Measurements from ENCODE around the gene TMEM205.

The TMEM205 gene

GRCh38 chr19:11363881-11364280, 17.8 kb upstream of the TMEM205 start:
- Histone ChIP-seq H3K4me1 (ENCODE audit: control insufficient read depth, low read length) (no peaks in the 10 kb centered on the region), H3K9me3 (ENCODE audit: control insufficient read depth, insufficient read depth, low read length) (no peaks in the 10 kb centered on the region), H3K4me3 (ENCODE audit: low read length) (no peak overlapping the region), H3K27me3 (ENCODE audit: control insufficient read depth, low read length) (no peaks in the 10 kb centered on the region), H3K27ac (ENCODE audit: low read depth, low read length) (no peak overlapping the region), H3F3A (ENCODE audit: control insufficient read depth, insufficient read depth) (no peaks in the 10 kb centered on the region), H4K20me1 (ENCODE audit: control insufficient read depth, insufficient read depth, low read depth, low read length) (no peaks in the 10 kb centered on the region), H3K4me2 (ENCODE audit: low read length) (no peak overlapping the region), H3K9me2 (replicated peaks; ENCODE audit: control insufficient read depth, low read length) (no peaks in the 10 kb centered on the region), H3K79me2 (ENCODE audit: control insufficient read depth, low read length) (no peaks in the 10 kb centered on the region), H3K36me3 (ENCODE audit: control insufficient read depth, low read length) (no peaks in the 10 kb centered on the region)
- TF ChIP-seq EZH2phosphoT487 (IDR thresholded peaks at IDR 0.05; ENCODE audit: borderline replicate concordance, low read length) (no peak), CTCF (IDR thresholded peaks at IDR 0.05; ENCODE audit: low read depth, low read length, poor library complexity, severe bottlenecking) (no peak)

DNA sequence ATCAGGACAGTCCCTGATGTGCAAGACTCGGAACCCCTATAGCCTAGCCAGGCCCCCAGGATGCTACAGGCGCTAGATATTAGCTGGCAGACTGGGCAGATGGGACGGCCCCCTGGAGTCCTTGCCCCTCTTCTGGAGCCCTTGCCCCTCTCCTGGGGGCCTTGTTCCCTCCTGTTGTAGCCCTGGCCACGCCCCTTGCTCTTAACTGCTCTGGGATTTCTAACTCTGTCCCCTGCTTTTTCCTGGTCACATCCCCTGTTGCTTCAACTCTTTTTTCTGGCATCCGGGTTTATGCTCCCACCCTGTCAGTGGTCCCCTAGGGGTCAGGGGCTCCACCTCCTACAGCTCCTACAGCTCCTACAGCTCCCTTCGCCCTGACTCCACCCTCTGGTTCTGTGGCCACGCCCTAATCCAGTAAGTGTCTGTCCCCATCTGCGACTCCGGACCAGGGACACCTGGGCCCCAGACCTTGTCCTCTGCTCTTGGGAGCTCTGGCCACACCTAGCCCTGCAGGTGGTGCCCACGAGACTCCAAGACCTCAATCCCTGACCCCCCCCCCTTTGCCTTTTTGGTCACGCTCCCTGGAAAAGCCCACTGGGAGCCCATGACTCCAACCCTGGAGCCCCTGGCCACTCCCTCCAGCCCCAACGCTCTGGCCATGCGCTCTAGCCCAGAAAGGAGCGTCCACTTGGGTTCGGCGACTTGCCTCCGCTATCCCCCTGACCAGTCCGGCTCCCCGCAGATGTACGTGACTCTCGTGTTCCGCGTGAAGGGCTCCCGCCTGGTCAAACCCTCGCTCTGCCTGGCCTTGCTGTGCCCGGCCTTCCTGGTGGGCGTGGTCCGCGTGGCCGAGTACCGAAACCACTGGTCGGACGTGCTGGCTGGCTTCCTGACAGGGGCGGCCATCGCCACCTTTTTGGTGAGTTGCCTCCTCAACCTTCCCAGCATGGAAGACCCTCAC, 16.0 kb upstream of the TMEM205 start:
- Histone ChIP-seq H3K79me2 (ENCODE audit: control insufficient read depth, low read length) (no peaks in the 10 kb centered on the region), H3K4me1 (ENCODE audit: control insufficient read depth, low read length) (no peaks in the 10 kb centered on the region), H3K36me3 (ENCODE audit: control insufficient read depth, low read length) (no peaks in the 10 kb centered on the region), H3K27me3 (ENCODE audit: control insufficient read depth, low read length) (no peaks in the 10 kb centered on the region), H3F3A (ENCODE audit: control insufficient read depth, insufficient read depth) (no peaks in the 10 kb centered on the region), H4K20me1 (ENCODE audit: control insufficient read depth, insufficient read depth, low read depth, low read length) (no peaks in the 10 kb centered on the region), H3K9me2 (replicated peaks; ENCODE audit: control insufficient read depth, low read length) (no peaks in the 10 kb centered on the region), H3K4me3 (ENCODE audit: low read length) (no peak overlapping the region), H3K4me2 (ENCODE audit: low read length) (no peak overlapping the region), H3K9me3 (ENCODE audit: control insufficient read depth, insufficient read depth, low read length) (no peaks in the 10 kb centered on the region), H3K27ac (ENCODE audit: low read depth, low read length) (no peak overlapping the region)
- TF ChIP-seq CTCF (IDR thresholded peaks at IDR 0.05; ENCODE audit: low read depth, low read length, poor library complexity, severe bottlenecking), result no peak
- TF ChIP-seq EZH2phosphoT487 (IDR thresholded peaks at IDR 0.05; ENCODE audit: borderline replicate concordance, low read length), result no peak

GRCh38 chr19:11361037-11361770, 15.1 kb upstream of the TMEM205 start:
- H3K4me2 ChIP-seq (ENCODE audit: low read length), result no peak overlapping the region
- no peaks in the 10 kb centered on the region for H3K9me3 ChIP-seq (ENCODE audit: control insufficient read depth, insufficient read depth, low read length)
- no peaks in the 10 kb centered on the region for H3K36me3 ChIP-seq (ENCODE audit: control insufficient read depth, low read length)
- H4K20me1 ChIP-seq (ENCODE audit: control insufficient read depth, insufficient read depth, low read depth, low read length), result no peaks in the 10 kb centered on the region
- H3K9me2 ChIP-seq (replicated peaks; ENCODE audit: control insufficient read depth, low read length), result no peaks in the 10 kb centered on the region
- no peaks in the 10 kb centered on the region for H3F3A ChIP-seq (ENCODE audit: control insufficient read depth, insufficient read depth)
- H3K79me2 ChIP-seq (ENCODE audit: control insufficient read depth, low read length), result no peaks in the 10 kb centered on the region
- H3K27ac ChIP-seq (ENCODE audit: low read depth, low read length), result no peak overlapping the region
- H3K27me3 ChIP-seq (ENCODE audit: control insufficient read depth, low read length), result no peaks in the 10 kb centered on the region
- TF ChIP-seq CTCF (IDR thresholded peaks at IDR 0.05; ENCODE audit: low read depth, low read length, poor library complexity, severe bottlenecking), result no peak
- no peak for TF ChIP-seq EZH2phosphoT487 (IDR thresholded peaks at IDR 0.05; ENCODE audit: borderline replicate concordance, low read length)
- no peaks in the 10 kb centered on the region for H3K4me1 ChIP-seq (ENCODE audit: control insufficient read depth, low read length)
- no peak overlapping the region for H3K4me3 ChIP-seq (ENCODE audit: low read length)
